ENCODE results near the gene NOX3.

The NOX3 gene

GRCh38 chr6:155434096-155434495 is 21.5 kb downstream of the NOX3 start:
- Histone ChIP-seq H3K36me3 (replicated peaks; ENCODE audit: low read depth, low read length) (no peaks in the 10 kb centered on the region), H3K27ac (ENCODE audit: low read length) (no peak overlapping the region), H3K9ac (ENCODE audit: low read length) (no peak overlapping the region), H3K27me3 (ENCODE audit: low read depth, low read length) (no peaks in the 10 kb centered on the region), H4K20me1 (ENCODE audit: insufficient read depth, low read length) (no peaks in the 10 kb centered on the region), H3K79me2 (ENCODE audit: low read length) (no peaks in the 10 kb centered on the region), H3K4me3 (ENCODE audit: low read length) (no peak overlapping the region), H3K9me3 (ENCODE audit: insufficient read depth, low read length) (no peaks in the 10 kb centered on the region), H3K4me1 (ENCODE audit: low read length) (peaks cover under 1% of the 10 kb centered on the region; the same call in 1 of the 2 replicates), H3K4me2 (ENCODE audit: low read length) (no peak overlapping the region), H2AFZ (ENCODE audit: low read depth, low read length) (no peak overlapping the region)
- TF ChIP-seq EZH2phosphoT487 (IDR thresholded peaks at IDR 0.05; ENCODE audit: low read depth) (no peak), CTCF (IDR thresholded peaks at IDR 0.05; ENCODE audit: low read depth, low read length) (no peak)

GRCh38 chr6:155432293-155432692 is 23.3 kb downstream of the NOX3 start:
- H3K27ac ChIP-seq (ENCODE audit: low read length), result no peak overlapping the region
- H3K4me3 ChIP-seq (ENCODE audit: low read length), result no peak overlapping the region
- no peaks in the 10 kb centered on the region for H3K4me1 ChIP-seq (ENCODE audit: low read length)
- no peak overlapping the region for H3K9ac ChIP-seq (ENCODE audit: low read length)
- no peaks in the 10 kb centered on the region for H3K9me3 ChIP-seq (ENCODE audit: insufficient read depth, low read length)
- no peak for TF ChIP-seq EZH2phosphoT487 (IDR thresholded peaks at IDR 0.05; ENCODE audit: low read depth)
- no peak for TF ChIP-seq CTCF (IDR thresholded peaks at IDR 0.05; ENCODE audit: low read depth, low read length)
- H2AFZ ChIP-seq (ENCODE audit: low read depth, low read length), result no peak overlapping the region
- no peak overlapping the region for H3K4me2 ChIP-seq (ENCODE audit: low read length)
- H4K20me1 ChIP-seq (ENCODE audit: insufficient read depth, low read length), result no peaks in the 10 kb centered on the region
- H3K36me3 ChIP-seq (replicated peaks; ENCODE audit: low read depth, low read length), result no peaks in the 10 kb centered on the region
- no peaks in the 10 kb centered on the region for H3K27me3 ChIP-seq (ENCODE audit: low read depth, low read length)
- H3K79me2 ChIP-seq (ENCODE audit: low read length), result no peaks in the 10 kb centered on the region

- Histone ChIP-seq H3K27ac (ENCODE audit: low read length) (no peak overlapping the region), H3K4me3 (ENCODE audit: low read length) (no peak overlapping the region), H3K9me3 (ENCODE audit: insufficient read depth, low read length) (no peaks in the 10 kb centered on the region), H3K4me1 (ENCODE audit: low read length) (no peaks in the 10 kb centered on the region), H3K79me2 (ENCODE audit: low read length) (no peaks in the 10 kb centered on the region), H4K20me1 (ENCODE audit: insufficient read depth, low read length) (no peaks in the 10 kb centered on the region), H3K9ac (ENCODE audit: low read length) (no peak overlapping the region), H2AFZ (ENCODE audit: low read depth, low read length) (no peak overlapping the region), H3K4me2 (ENCODE audit: low read length) (no peak overlapping the region), H3K27me3 (ENCODE audit: low read depth, low read length) (no peaks in the 10 kb centered on the region), H3K36me3 (replicated peaks; ENCODE audit: low read depth, low read length) (no peaks in the 10 kb centered on the region)
- no peak for TF ChIP-seq CTCF (IDR thresholded peaks at IDR 0.05; ENCODE audit: low read depth, low read length)
- TF ChIP-seq EZH2phosphoT487 (IDR thresholded peaks at IDR 0.05; ENCODE audit: low read depth), result no peak
Observed at GRCh38 chr6:155429321-155429893, 26.2 kb downstream of the NOX3 start.

- Histone ChIP-seq H3K36me3 (replicated peaks; ENCODE audit: low read depth, low read length) (no peaks in the 10 kb centered on the region), H3K9me3 (ENCODE audit: insufficient read depth, low read length) (no peaks in the 10 kb centered on the region), H3K27me3 (ENCODE audit: low read depth, low read length) (no peaks in the 10 kb centered on the region), H3K79me2 (ENCODE audit: low read length) (no peaks in the 10 kb centered on the region), H4K20me1 (ENCODE audit: insufficient read depth, low read length) (no peaks in the 10 kb centered on the region), H3K27ac (ENCODE audit: low read length) (no peak overlapping the region), H3K9ac (ENCODE audit: low read length) (no peak overlapping the region), H2AFZ (ENCODE audit: low read depth, low read length) (no peak overlapping the region), H3K4me2 (ENCODE audit: low read length) (no peak overlapping the region), H3K4me3 (ENCODE audit: low read length) (no peak overlapping the region), H3K4me1 (ENCODE audit: low read length) (no peaks in the 10 kb centered on the region)
- TF ChIP-seq CTCF (IDR thresholded peaks at IDR 0.05; ENCODE audit: low read depth, low read length) (no peak), EZH2phosphoT487 (IDR thresholded peaks at IDR 0.05; ENCODE audit: low read depth) (no peak)
Observed at GRCh38 chr6:155426408-155426945, 29.2 kb downstream of the NOX3 start.
